ENCODE data around the gene SHMT1. TPM values are rescaled to one million over a fixed set of nuclear protein-coding genes. Genes with fewer than 3 reads are reported as not detected.
"Not testable (repeated sequence)": the region's sequence is repeated elsewhere in the genome, so short reads cannot be mapped to it uniquely, and the experiment has no call there.

Gene SHMT1
- total RNA-seq, 4 donors from 2014 or later: 12.8 to 19.2 (median 14.0) TPM

DNA sequence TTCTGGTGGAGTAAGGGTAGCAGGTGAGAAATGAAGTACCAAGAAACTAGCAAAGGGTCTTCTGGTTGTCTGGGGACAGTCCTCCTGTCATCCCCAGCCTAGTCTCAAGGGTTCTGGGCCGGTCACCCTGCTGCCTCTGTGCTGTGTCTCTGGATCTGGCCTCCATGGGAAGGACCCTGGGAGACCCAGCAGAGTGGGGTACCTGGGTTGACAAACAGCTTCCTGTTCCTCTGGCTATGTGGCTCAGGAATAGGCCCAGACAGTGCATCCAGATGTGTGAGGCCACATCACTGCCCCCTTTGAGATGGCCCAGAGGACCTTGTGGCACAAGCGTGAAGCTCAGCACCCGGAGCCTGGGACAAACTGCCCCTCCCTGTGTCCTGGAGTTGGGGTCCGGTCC, 24.9 kb upstream of the SHMT1 start:
- H3K4me3 ChIP-seq; H3K27ac ChIP-seq; DNase-seq; H3K36me3 ChIP-seq; ATAC-seq; H3K9me3 ChIP-seq; H3K4me1 ChIP-seq; in situ Hi-C loops (cut with MboI; ENCODE audit: low sequenced_read_pairs in 4 of 4); H3K27me3 ChIP-seq; intact Hi-C loops (cut with DNase I; ENCODE audit: low total_unique reads): not testable (repeated sequence)

DNA sequence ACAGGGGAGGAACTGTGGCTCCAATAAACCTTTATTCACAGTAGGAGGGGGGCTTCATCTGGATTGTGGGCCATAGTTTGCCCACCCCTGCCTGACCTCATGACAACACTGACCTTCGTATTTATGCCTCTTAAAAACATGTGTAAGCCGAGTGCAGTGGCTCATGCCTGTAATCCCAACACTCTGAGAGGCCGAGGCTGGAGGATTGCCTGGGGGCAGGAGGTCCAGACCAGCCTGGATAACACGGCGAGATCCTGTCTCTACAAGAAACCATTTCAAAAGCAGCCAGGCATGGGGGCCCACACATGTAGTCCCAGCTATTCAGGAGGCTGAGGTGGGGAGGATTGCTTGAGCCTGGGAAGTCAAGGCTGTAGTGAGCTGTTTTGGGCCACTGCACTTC, 24.2 kb upstream of the SHMT1 start:
- ATAC-seq; intact Hi-C loops (cut with DNase I; ENCODE audit: low total_unique reads); H3K27me3 ChIP-seq; H3K27ac ChIP-seq; H3K4me3 ChIP-seq; DNase-seq; in situ Hi-C loops (cut with MboI; ENCODE audit: low sequenced_read_pairs in 4 of 4); H3K9me3 ChIP-seq; H3K36me3 ChIP-seq; H3K4me1 ChIP-seq: not testable (repeated sequence)

DNA sequence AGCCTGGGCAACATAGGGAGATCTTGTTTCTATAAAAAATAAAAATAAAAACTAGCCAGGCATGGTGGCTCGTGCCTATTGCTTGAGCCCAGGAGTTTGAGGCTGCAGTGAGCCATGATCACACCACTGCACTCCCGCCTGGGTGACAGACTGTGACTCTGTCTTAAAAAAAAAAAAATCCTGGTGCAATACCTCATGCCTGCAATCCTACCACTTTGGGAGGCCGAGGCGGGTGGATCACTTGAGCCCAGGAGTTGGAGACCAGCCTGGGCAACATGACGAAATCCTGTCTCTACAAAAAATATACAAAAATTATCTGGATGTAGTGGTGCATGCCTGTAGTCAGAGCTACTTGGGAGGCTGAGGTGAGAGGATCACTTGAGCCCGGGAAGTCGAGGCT, 20.9 kb upstream of the SHMT1 start:
- H3K27ac ChIP-seq; intact Hi-C loops (cut with DNase I; ENCODE audit: low total_unique reads); H3K4me3 ChIP-seq; DNase-seq; in situ Hi-C loops (cut with MboI; ENCODE audit: low sequenced_read_pairs in 4 of 4); H3K36me3 ChIP-seq; H3K4me1 ChIP-seq; ATAC-seq; H3K9me3 ChIP-seq: not testable (repeated sequence)
- H3K27me3 ChIP-seq: peaks cover 16 to 35% (median 22%) of the 10 kb centered on the region in 3 donors

DNA sequence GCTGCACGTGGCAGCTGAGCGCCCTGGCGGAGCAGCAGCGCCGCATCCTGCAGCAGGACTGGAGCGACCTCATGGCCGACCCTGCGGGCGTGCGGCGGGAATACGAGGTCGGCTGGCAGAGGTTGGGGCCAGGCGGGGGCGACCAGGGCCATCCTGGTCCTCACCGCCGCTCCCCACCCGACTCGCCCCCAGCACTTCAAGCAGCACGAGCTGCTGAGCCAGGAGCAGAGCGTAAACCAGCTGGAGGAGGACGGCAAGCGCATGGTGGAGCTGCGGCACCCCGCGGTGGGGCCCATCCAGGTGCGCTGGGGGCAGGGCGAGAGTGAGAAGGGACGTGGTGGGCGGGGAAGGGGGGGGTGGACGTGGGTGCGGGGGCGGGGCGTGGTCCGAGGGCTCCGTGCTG, 19.7 kb upstream of the SHMT1 start:
- DNase-seq; H3K9me3 ChIP-seq; H3K4me1 ChIP-seq; in situ Hi-C loops (cut with MboI; ENCODE audit: low sequenced_read_pairs in 4 of 4); H3K4me3 ChIP-seq; intact Hi-C loops (cut with DNase I; ENCODE audit: low total_unique reads); H3K36me3 ChIP-seq; H3K27ac ChIP-seq; ATAC-seq: not testable (repeated sequence)
- peaks cover 16 to 35% (median 22%) of the 10 kb centered on the region in 3 donors for H3K27me3 ChIP-seq

DNA sequence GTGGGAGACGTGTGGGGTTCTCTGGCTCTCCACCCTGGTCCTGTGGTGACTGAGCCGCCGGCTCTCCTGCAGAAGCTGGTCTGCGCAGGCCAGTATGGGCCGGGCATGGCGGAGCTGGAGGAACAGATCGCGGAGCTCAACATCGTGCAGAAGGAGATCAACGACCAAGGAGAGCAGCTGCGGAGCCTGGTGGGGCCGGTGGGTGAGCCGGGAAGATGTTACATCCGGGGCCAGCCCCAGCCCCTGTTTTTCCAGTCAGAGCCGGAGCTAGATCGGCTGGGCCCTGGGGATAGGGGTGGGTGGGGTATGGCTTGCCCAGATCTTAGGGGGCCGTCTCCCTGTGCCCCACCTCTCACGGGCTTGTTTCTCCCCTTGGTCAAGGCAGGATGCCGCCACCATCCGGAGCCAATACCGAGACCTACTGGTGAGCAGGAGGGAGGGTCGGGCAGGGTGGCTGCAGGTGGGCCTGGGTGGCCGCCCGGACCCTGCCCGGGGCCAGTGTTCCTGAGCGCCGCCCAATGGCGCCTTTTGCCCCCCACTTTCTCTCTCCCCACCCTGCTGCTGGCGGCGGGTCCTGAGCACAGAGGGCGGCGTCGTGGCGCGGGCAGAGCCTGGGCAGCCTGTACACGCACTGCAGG, 19.2 kb upstream of the SHMT1 start:
- no peak for ATAC-seq
- H3K36me3 ChIP-seq: no peaks in the 10 kb centered on the region
- DNase-seq: no peak
- no peaks in the 10 kb centered on the region for H3K9me3 ChIP-seq
- TF ChIP-seq, protein P1, sequence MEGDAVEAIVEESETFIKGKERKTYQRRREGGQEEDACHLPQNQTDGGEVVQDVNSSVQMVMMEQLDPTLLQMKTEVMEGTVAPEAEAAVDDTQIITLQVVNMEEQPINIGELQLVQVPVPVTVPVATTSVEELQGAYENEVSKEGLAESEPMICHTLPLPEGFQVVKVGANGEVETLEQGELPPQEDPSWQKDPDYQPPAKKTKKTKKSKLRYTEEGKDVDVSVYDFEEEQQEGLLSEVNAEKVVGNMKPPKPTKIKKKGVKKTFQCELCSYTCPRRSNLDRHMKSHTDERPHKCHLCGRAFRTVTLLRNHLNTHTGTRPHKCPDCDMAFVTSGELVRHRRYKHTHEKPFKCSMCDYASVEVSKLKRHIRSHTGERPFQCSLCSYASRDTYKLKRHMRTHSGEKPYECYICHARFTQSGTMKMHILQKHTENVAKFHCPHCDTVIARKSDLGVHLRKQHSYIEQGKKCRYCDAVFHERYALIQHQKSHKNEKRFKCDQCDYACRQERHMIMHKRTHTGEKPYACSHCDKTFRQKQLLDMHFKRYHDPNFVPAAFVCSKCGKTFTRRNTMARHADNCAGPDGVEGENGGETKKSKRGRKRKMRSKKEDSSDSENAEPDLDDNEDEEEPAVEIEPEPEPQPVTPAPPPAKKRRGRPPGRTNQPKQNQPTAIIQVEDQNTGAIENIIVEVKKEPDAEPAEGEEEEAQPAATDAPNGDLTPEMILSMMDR (IDR thresholded peaks at IDR 0.05 in 4 of 5, conservative IDR thresholded peaks at IDR 0.05 in 1 of 5): no peak
- no peak for TF ChIP-seq POLR2A (IDR thresholded peaks at IDR 0.05)
- peaks cover 16 to 35% (median 22%) of the 10 kb centered on the region in 3 donors for H3K27me3 ChIP-seq
- H3K4me1 ChIP-seq: no peaks in the 10 kb centered on the region
- in situ Hi-C loops (cut with MboI; ENCODE audit: low sequenced_read_pairs in 4 of 4) (no loop called here), intact Hi-C loops (cut with DNase I; ENCODE audit: low total_unique reads) (no loop called here)
- no peak overlapping the region for H3K4me3 ChIP-seq
- no peak overlapping the region for H3K27ac ChIP-seq

DNA sequence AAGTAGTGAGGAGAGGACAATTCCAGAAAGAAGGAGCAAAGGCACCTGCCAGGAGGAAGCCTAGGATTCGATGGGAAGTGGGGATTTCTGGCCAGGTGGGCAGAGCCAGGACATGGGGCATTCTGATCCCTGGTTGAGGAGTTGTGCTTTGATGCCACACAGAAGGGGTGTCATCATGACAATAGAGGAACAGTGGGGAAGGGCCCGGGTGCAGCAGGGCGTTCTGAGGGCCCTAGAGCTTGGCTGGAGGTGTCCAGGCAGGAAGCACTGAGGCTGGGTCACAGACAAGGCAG, 18.5 kb upstream of the SHMT1 start:
- H3K9me3 ChIP-seq: no peaks in the 10 kb centered on the region
- no peak overlapping the region for H3K4me3 ChIP-seq
- no peaks in the 10 kb centered on the region for H3K4me1 ChIP-seq
- in situ Hi-C loops (cut with MboI; ENCODE audit: low sequenced_read_pairs in 4 of 4): no loop called here
- no peak for DNase-seq
- TF ChIP-seq, protein P1 (IDR thresholded peaks at IDR 0.05 in 4 of 5, conservative IDR thresholded peaks at IDR 0.05 in 1 of 5): no peak
- no peak for TF ChIP-seq POLR2A (IDR thresholded peaks at IDR 0.05)
- no peak overlapping the region for H3K27ac ChIP-seq
- peaks cover 16 to 35% (median 22%) of the 10 kb centered on the region in 3 donors for H3K27me3 ChIP-seq
- intact Hi-C loops (cut with DNase I; ENCODE audit: low total_unique reads): no loop called here
- ATAC-seq: no peak
- H3K36me3 ChIP-seq: no peaks in the 10 kb centered on the region
